GM12878 (cell line): ENCODE measurements around the gene HLTF. TPM values are rescaled to one million over a fixed set of nuclear protein-coding genes. Genes with fewer than 3 reads are reported as not detected.

Source experiments
- ATAC-seq: fragments of 200-7000 bp; cut with Tn5 transposase; 3 replicates; pipeline ENCODE4 v1.9.1; 2020; ENCODE audit warnings: mild to moderate bottlenecking, moderate library complexity
- BruUV-seq: library from RNA; stranded (reverse); fragments of 400-500 nt; replicated peaks from 2 replicates; lab custom pipeline; 2021; lab: Mats Ljungman, UMichigan
- CTCF ChIA-PET: fragments of 300-600 bp; sonication (Branson Sonifier 250); formaldehyde crosslinking; extraction: SDS; loops from one replicate; lab custom pipeline; 2021; ENCODE audit warnings: inconsistent platforms; lab: Yijun Ruan, JAX
- POLR2A ChIA-PET: fragments of 350-600 bp; formaldehyde crosslinking; extraction: SDS; loops from one replicate; lab custom pipeline; 2021; ENCODE audit warnings: inconsistent platforms; lab: Charles Lee
- RAD21 ChIA-PET: fragments of 300-600 bp; sonication (Branson Sonifier 250); formaldehyde crosslinking; loops from one replicate; lab custom pipeline; 2023; ENCODE audit warnings: antibody characterized with exemption; ENCODE audit not compliant: unreplicated experiment; lab: Charles Lee
- SMC1A ChIA-PET: fragments of 300-600 bp; sonication (Branson Sonifier 250); formaldehyde crosslinking; loops from one replicate; lab custom pipeline; 2023; ENCODE audit not compliant: unreplicated experiment, uncharacterized antibody; lab: Charles Lee
- DNase-seq: peaks from one replicate; pipeline ENCODE4 v3.0.0-alpha.2; 2011; ENCODE audit warnings: low read depth, low spot score
- FAIRE-seq: peaks from 3 replicates; lab custom pipeline; 2011; peaks lifted over from hg19 to GRCh38; lab: Jason Lieb, UNC
- H2AFZ ChIP-seq: 2 replicates; pipeline ENCODE4 v1.6.0; 2011; ENCODE audit warnings: low read depth, low read length, control low read depth; ENCODE audit not compliant: control insufficient read depth
- H3K27ac ChIP-seq: 2 replicates; pipeline ENCODE4 v1.5.1; 2011; ENCODE audit warnings: control low read depth; ENCODE audit not compliant: control insufficient read depth, insufficient read depth
- H3K27me3 ChIP-seq, 2 experiments: replicated peaks in 1 of 2; 2 replicates each; pipeline versions ENCODE4 v1.6.0 to v1.6.1; 2011; ENCODE audit warnings: low read length in 1 of 2; ENCODE audit not compliant: control insufficient read depth in 2 of 2, insufficient read depth in 2 of 2
- H3K36me3 ChIP-seq, 2 experiments: 2 replicates each; pipeline ENCODE4 v1.5.1; 2011; ENCODE audit warnings: low read length in 1 of 2; ENCODE audit not compliant: control insufficient read depth in 2 of 2, insufficient read depth in 2 of 2
- H3K4me1 ChIP-seq: 2 replicates; pipeline ENCODE4 v1.6.1; 2011; ENCODE audit warnings: mild to moderate bottlenecking, low read length, moderate library complexity, mixed read lengths; ENCODE audit not compliant: control insufficient read depth, insufficient read depth
- H3K4me2 ChIP-seq: 2 replicates; pipeline ENCODE4 v1.6.0; 2011; ENCODE audit warnings: control low read depth; ENCODE audit not compliant: control insufficient read depth, insufficient read depth
- H3K4me3 ChIP-seq: fragments of 200-600 bp; sonication (generic); 2 replicates; pipeline ENCODE4 v1.5.1; 2016
- H3K79me2 ChIP-seq: 2 replicates; pipeline ENCODE4 v1.6.0; 2011; ENCODE audit warnings: low read length; ENCODE audit not compliant: control insufficient read depth, insufficient read depth
- H3K9ac ChIP-seq: 2 replicates; pipeline ENCODE4 v1.8.0; 2011; ENCODE audit warnings: low read length, control low read depth, mixed read lengths; ENCODE audit not compliant: control insufficient read depth, insufficient read depth
- H3K9me3 ChIP-seq: replicated peaks from 3 replicates; pipeline ENCODE4 v1.5.1; 2011; ENCODE audit warnings: mild to moderate bottlenecking, low read length; ENCODE audit not compliant: control insufficient read depth, insufficient read depth
- H4K20me1 ChIP-seq: 2 replicates; pipeline ENCODE4 v1.6.0; 2011; ENCODE audit not compliant: control insufficient read depth, insufficient read depth
- ATF3 ChIP-seq: IDR thresholded peaks from 2 replicates; pipeline ENCODE4 v1.6.1; 2011; ENCODE audit warnings: low read depth, mild to moderate bottlenecking, low read length, moderate library complexity, borderline replicate concordance; ENCODE audit errors: extremely low read depth
- CBX5 ChIP-seq: sonication (generic); IDR thresholded peaks from 2 replicates; pipeline ENCODE4 v1.6.1; 2016; ENCODE audit warnings: low read depth, moderate library complexity, mild to moderate bottlenecking, inconsistent platforms
- CREB1 ChIP-seq: IDR thresholded peaks from 2 replicates; pipeline ENCODE4 v1.6.1; 2012; ENCODE audit warnings: low read depth, mild to moderate bottlenecking, inconsistent platforms
- EGR1 ChIP-seq, 2 experiments: IDR thresholded peaks; 1 replicate in 1 of 2; 2 replicates in 1 of 2; pipeline ENCODE4 v1.6.1; 2011 to 2012; ENCODE audit warnings: low read depth in 2 of 2, low read length in 2 of 2, borderline replicate concordance in 1 of 2, mild to moderate bottlenecking in 1 of 2, moderate library complexity in 1 of 2
- HDAC6 ChIP-seq: fragments of 200-600 bp; sonication (generic); IDR thresholded peaks from one replicate; pipeline ENCODE4 v1.8.0; 2017; ENCODE audit warnings: antibody characterized with exemption; ENCODE audit not compliant: unreplicated experiment
- KLF5 ChIP-seq: fragments of 450-650 bp; IDR thresholded peaks from 2 replicates; pipeline ENCODE4 v1.6.1; 2014; ENCODE audit warnings: mild to moderate bottlenecking; ENCODE audit not compliant: partially characterized antibody
- NR2F1 ChIP-seq: fragments of 450-650 bp; conservative IDR thresholded peaks from 2 replicates; pipeline ENCODE4 v1.6.1; 2017; ENCODE audit warnings: mild to moderate bottlenecking
- POLR2AphosphoS5 ChIP-seq: IDR thresholded peaks from 2 replicates; pipeline ENCODE4 v1.6.1; 2011; ENCODE audit warnings: mild to moderate bottlenecking, low read length, inconsistent platforms
- SIN3A ChIP-seq: IDR thresholded peaks from 2 replicates; pipeline ENCODE4 v1.6.1; 2012; ENCODE audit warnings: low read depth, low read length, improper control_type of control experiment
- TCF3 ChIP-seq: IDR thresholded peaks from 2 replicates; pipeline ENCODE4 v1.6.1; 2012; ENCODE audit warnings: low read depth, mild to moderate bottlenecking, low read length, borderline replicate concordance; ENCODE audit not compliant: insufficient read depth
- ZNF207 ChIP-seq: fragments of 450-650 bp; IDR thresholded peaks from 2 replicates; pipeline ENCODE4 v1.6.1; 2014; ENCODE audit warnings: antibody characterized with exemption, mild to moderate bottlenecking, borderline replicate concordance
- ZNF687 ChIP-seq: fragments of 450-650 bp; IDR thresholded peaks from 2 replicates; pipeline ENCODE4 v1.6.1; 2017; ENCODE audit warnings: mild to moderate bottlenecking, moderate library complexity
- WGBS: methylation state at CpG from one replicate; pipeline ENCODE4 v1.1.6; 2016; ENCODE audit warnings: low lambda C conversion rate; ENCODE audit not compliant: insufficient replicate concordance, insufficient coverage; ENCODE audit errors: missing lambda C conversion rate; 5-methylcytosine and 5-hydroxymethylcytosine counted together
- in situ Hi-C: fragments of 300-500 bp; cut with MboI; formaldehyde crosslinking; loops from 9 replicates; pipeline ENCODE4 v1.14.3; 2018; ENCODE audit warnings: mixed read lengths
- intact Hi-C: fragments of 100-400 bp; cut with micrococcal nuclease; formaldehyde crosslinking; loops from one replicate; pipeline ENCODE4 v1.14.2; 2022; ENCODE audit not compliant: unreplicated experiment
- polyA plus RNA-seq, 11 experiments: library from polyadenylated mRNA; depleted of rRNA in 4 of 11; unstranded in 6 of 11; stranded (reverse) in 5 of 11; fragments of >200 nt; fragmentation: Nextera tagmentation in 4 of 11; fragmentation: Illumina TruSeq in 1 of 11; extraction: Ambion mirVana in 4 of 11; extraction: Trizol in 1 of 11; gene quantifications; 1 replicate in 1 of 11; 2 replicates in 10 of 11; pipeline versions ENCODE4 v1.2.1 to v1.2.3, GENCODE V29; 2011 to 2016; ENCODE audit warnings: inconsistent platforms in 2 of 11, missing spikeins in 2 of 11, low read depth in 1 of 11
- total RNA-seq, 4 experiments: library from RNA; depleted of rRNA in 3 of 4; stranded (reverse); fragments of >200 nt in 3 of 4; fragmentation: Illumina TruSeq in 1 of 4; extraction: Trizol in 1 of 4; gene quantifications; 2 replicates each; pipeline versions ENCODE4 v1.2.1 to v1.2.3, GENCODE V29; 2013 to 2021
- TF ChIP-seq, protein P1 (sequence below), 3 experiments: IDR thresholded peaks in 2 of 3; conservative IDR thresholded peaks in 1 of 3; 2 replicates each; pipeline ENCODE4 v1.5.1; 2011; ENCODE audit warnings: low read depth in 3 of 3, low read length in 3 of 3, mild to moderate bottlenecking in 3 of 3, control low read depth in 2 of 3, moderate library complexity in 2 of 3, inconsistent platforms in 1 of 3, mixed read lengths in 1 of 3; ENCODE audit not compliant: control insufficient read depth in 2 of 3, insufficient read depth in 1 of 3; ENCODE audit errors: extremely low read depth in 1 of 3

HLTF gene
- total and polyA plus RNA-seq, 10 of the 15 experiments (the other 5 are each of a cell fraction or from before 2014, with no cell fraction given) = 13.7 to 50.4 (median 31.7) TPM

GRCh38 chr3:148991219-148992026, 94.9 kb downstream of the HLTF start, which contains the start of gene GYG1:
TSS of gene GYG1 (plus strand) at chr3:148991540. CDS start at chr3:148991641, 101 bp downstream.
- Histone ChIP-seq H3K4me3 (peak within 1 kb of the TSS; percentile 94), H3K27me3 (no peaks in the 10 kb centered on the region), H3K79me2 (peaks cover 15% of the 10 kb centered on the region), H3K4me1 (peaks cover 4% of the 10 kb centered on the region; the same call in 1 of the 2 replicates), H3K9me3 (no peaks in the 10 kb centered on the region), H2AFZ (peak within 1 kb of the TSS; percentile 84), H3K4me2 (peak within 1 kb of the TSS; percentile 80), H3K27ac (peak within 1 kb of the TSS; percentile 71), H4K20me1 (no peaks in the 10 kb centered on the region), H3K9ac (peak within 1 kb of the TSS; percentile 75), H3K36me3 (peaks cover 0 to 5% of the 10 kb centered on the region in 2 experiments; a peak in 1 of 4 replicates)
- RAD21 ChIA-PET = interaction anchor here (1.1 to 2.0 kb wide), 5 partner anchors 9 to 129 kb away, joined by 3 to 8 read pairs (median 4); no protein-coding TSS in a partner anchor
- no TSS peak for BruUV-seq
- ATAC-seq = peak; percentile 94
- no peak for FAIRE-seq
- DNase-seq = no peak
- POLR2A ChIA-PET = interaction anchor here (0.8 to 1.4 kb wide), 3 partner anchors 9 to 45 kb away, joined by 3 to 4 read pairs (median 3); no protein-coding TSS in a partner anchor
- WGBS = under 1% methylated on average over 73 of the region's 91 CpGs
- SMC1A ChIA-PET = interaction anchor here (0.5 to 1.7 kb wide), 4 partner anchors 11 to 139 kb away, joined by 3 to 4 read pairs (median 4); no protein-coding TSS in a partner anchor
- in situ Hi-C loops = no loop called here
- intact Hi-C loops = no loop called here
- CTCF ChIA-PET = interaction anchor here (0.7 to 3.5 kb wide), 10 partner anchors 7 to 1713 kb away, joined by 3 to 14 read pairs (median 3); partner anchors contain the start of gene ERICH6
- TF ChIP-seq POLR2AphosphoS5 = peak; percentile 89
- 0 out of 3 replicates have a peak, but pooled peaks of 1 of the 2 experiments have one; percentile 5 for TF ChIP-seq EGR1 (IDR thresholded peaks at IDR 0.05; ENCODE audit: borderline replicate concordance in 1 of 2, low read depth in 2 of 2, low read length in 2 of 2)
- TF ChIP-seq, protein P1, sequence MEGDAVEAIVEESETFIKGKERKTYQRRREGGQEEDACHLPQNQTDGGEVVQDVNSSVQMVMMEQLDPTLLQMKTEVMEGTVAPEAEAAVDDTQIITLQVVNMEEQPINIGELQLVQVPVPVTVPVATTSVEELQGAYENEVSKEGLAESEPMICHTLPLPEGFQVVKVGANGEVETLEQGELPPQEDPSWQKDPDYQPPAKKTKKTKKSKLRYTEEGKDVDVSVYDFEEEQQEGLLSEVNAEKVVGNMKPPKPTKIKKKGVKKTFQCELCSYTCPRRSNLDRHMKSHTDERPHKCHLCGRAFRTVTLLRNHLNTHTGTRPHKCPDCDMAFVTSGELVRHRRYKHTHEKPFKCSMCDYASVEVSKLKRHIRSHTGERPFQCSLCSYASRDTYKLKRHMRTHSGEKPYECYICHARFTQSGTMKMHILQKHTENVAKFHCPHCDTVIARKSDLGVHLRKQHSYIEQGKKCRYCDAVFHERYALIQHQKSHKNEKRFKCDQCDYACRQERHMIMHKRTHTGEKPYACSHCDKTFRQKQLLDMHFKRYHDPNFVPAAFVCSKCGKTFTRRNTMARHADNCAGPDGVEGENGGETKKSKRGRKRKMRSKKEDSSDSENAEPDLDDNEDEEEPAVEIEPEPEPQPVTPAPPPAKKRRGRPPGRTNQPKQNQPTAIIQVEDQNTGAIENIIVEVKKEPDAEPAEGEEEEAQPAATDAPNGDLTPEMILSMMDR (IDR thresholded peaks at IDR 0.05 in 2 of 3, conservative IDR thresholded peaks at IDR 0.05 in 1 of 3; ENCODE audit: control insufficient read depth in 2 of 3, extremely low read depth in 1 of 3, insufficient read depth in 1 of 3, low read depth in 3 of 3, low read length in 3 of 3) = peak in 2 of 3 experiments; percentile 23 to 49; a peak in 3 of 6 replicates
- TF ChIP-seq ZNF207 = no peak
- TF ChIP-seq SIN3A = 0 out of 2 replicates have a peak, but pooled peaks have one; percentile 20
- 0 out of 2 replicates have a peak, but pooled peaks have one; percentile 43 for TF ChIP-seq ZNF687
- TF ChIP-seq KLF5 = peak; percentile 66
- TF ChIP-seq HDAC6 = peak; percentile 27
- TF ChIP-seq NR2F1 = peak; percentile 23; the same call in 1 of the 2 replicates
- 0 out of 2 replicates have a peak, but pooled peaks have one; percentile 30 for TF ChIP-seq CREB1
- TF ChIP-seq TCF3 = peak; percentile 74
- TF ChIP-seq ATF3 = peak; percentile 49; the same call in 1 of the 2 replicates
- 0 out of 2 replicates have a peak, but pooled peaks have one; percentile 21 for TF ChIP-seq CBX5
